ENCODE data around the gene CAMK2B.
"Not testable (repeated sequence)": the region's sequence is repeated elsewhere in the genome, so short reads cannot be mapped to it uniquely, and the experiment has no call there.

The CAMK2B gene

DNA sequence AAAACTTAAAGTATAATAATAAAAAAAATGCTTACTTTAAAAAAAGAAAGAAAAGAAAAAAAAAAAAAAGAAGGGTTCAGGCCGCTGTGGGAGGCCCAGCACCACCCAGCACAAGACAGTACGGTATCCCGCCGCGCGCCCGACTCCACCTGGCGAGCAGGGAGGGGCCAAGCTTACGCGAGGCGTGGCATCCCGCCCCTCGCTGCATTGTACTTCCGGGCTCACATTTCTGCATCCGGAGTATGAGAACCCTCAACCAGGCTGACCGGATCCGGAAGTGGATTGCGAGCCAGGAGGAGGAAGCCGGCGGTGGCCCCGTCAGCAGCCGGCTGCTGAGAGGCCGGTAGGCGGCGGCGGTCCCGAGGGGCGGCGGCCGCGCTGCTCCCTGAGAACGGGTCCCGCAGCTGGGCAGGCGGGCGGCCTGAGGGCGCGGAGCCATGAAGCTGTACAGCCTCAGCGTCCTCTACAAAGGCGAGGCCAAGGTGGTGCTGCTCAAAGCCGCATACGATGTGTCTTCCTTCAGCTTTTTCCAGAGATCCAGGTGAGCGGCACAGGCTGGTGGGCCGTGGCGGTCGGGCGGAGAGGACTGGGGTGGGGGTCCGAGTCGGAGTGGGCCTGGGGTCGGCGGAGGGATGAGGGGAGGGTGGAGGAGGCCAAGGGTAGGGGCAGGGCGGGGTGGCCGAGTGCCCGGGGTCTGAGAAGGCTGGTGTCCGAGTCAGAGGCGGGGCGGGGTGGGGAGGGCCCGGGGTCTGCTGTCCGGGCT is 124.5 kb downstream of the CAMK2B start, which contains the start of gene YKT6:
YKT6 (plus strand) TSS at position 280 of the 763 bp plus-strand sequence; CDS start at position 438, 158 bp downstream.
- TF ChIP-seq, protein P1, sequence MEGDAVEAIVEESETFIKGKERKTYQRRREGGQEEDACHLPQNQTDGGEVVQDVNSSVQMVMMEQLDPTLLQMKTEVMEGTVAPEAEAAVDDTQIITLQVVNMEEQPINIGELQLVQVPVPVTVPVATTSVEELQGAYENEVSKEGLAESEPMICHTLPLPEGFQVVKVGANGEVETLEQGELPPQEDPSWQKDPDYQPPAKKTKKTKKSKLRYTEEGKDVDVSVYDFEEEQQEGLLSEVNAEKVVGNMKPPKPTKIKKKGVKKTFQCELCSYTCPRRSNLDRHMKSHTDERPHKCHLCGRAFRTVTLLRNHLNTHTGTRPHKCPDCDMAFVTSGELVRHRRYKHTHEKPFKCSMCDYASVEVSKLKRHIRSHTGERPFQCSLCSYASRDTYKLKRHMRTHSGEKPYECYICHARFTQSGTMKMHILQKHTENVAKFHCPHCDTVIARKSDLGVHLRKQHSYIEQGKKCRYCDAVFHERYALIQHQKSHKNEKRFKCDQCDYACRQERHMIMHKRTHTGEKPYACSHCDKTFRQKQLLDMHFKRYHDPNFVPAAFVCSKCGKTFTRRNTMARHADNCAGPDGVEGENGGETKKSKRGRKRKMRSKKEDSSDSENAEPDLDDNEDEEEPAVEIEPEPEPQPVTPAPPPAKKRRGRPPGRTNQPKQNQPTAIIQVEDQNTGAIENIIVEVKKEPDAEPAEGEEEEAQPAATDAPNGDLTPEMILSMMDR (IDR thresholded peaks at IDR 0.05; ENCODE audit: low read depth, low read length), result peak; percentile 64
- H3K4me3 ChIP-seq (ENCODE audit: low read depth, low read length), result peak within 1 kb of the TSS; percentile 91

DNA sequence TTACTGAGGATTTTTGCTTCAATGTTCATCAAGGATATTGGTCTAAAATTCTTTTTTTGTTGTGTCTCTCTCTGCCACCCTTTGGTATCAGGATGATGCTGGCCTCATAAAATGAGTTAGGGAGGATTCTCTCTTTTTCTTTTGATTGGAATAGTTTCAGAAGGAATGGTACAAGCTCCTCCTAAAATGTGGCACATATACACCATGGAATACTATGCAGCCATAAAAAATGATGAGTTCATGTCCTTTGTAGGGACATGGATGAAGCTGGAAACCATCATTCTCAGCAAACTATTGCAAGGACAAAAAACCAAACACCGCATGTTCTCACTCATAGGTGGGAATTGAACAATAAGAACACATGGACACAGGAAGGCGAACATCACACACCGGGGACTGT is 125.2 kb downstream of the CAMK2B start:
- H3K4me3 ChIP-seq (ENCODE audit: low read depth, low read length), result not testable (repeated sequence)

DNA sequence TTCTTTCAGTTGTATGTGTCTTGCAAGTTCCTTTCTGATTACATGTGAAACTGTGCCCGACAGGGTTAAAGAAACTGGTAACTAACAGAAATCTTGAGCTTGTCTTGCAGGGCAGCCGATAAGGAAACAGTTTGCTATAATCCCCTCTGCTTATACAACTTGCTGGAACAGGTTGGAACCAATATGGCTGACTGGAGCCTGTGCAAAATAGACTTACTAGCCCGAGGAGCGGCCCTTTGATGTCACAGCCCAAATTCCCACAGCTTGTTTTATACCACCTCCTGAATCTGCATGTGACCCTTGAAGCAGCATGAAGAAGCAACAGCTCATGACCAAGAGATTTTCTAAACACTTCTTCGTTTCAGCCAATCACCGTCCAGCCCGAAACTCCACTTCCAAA is 127.9 kb downstream of the CAMK2B start:
- TF ChIP-seq, protein P1 (IDR thresholded peaks at IDR 0.05; ENCODE audit: low read depth, low read length), result no peak
- H3K4me3 ChIP-seq (ENCODE audit: low read depth, low read length), result no peak overlapping the region

DNA sequence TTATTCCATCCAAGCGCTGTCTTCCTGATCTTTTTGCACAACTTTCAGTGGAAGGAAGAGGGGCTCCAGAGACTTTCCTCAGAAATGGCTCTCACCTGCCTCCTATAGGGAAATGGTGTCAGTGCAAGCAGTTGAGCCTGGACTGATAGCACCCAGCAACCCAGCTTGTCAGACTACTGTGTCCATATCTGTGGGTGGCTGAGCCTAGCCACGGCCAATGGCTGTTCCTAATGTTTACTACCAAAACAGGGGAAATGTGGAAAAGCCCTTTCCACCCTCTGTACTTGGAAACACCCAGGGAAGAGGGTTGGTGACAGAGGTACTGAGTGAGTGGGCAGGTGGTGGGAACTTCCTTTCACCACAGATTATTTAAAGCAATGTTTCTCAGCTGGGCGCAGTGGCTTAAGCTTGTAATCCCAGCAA is 128.9 kb downstream of the CAMK2B start:
- no peak overlapping the region for H3K4me3 ChIP-seq (ENCODE audit: low read depth, low read length)
- TF ChIP-seq, protein P1 (IDR thresholded peaks at IDR 0.05; ENCODE audit: low read depth, low read length), result peak; percentile 79

DNA sequence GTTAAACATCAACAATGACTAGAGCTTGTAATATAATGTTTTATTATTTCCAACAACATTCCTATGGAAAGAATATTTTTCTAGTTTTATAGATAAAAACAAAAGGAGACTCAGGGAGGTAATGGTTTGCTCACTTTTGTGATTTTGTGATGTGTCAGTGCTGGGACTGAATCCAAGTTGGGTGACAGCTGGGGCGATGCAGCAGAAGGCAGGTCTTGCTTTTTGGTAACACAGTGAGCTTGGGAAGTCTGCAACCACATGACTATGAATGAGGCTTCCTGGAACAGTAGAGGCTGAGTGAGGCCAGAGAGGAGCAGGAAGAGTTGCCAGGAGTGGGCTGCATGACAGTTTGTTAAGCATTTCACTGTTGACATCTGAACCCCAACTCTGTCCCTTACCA is 129.5 kb downstream of the CAMK2B start:
- H3K4me3 ChIP-seq (ENCODE audit: low read depth, low read length), result no peak overlapping the region
- TF ChIP-seq, protein P1 (IDR thresholded peaks at IDR 0.05; ENCODE audit: low read depth, low read length), result no peak

DNA sequence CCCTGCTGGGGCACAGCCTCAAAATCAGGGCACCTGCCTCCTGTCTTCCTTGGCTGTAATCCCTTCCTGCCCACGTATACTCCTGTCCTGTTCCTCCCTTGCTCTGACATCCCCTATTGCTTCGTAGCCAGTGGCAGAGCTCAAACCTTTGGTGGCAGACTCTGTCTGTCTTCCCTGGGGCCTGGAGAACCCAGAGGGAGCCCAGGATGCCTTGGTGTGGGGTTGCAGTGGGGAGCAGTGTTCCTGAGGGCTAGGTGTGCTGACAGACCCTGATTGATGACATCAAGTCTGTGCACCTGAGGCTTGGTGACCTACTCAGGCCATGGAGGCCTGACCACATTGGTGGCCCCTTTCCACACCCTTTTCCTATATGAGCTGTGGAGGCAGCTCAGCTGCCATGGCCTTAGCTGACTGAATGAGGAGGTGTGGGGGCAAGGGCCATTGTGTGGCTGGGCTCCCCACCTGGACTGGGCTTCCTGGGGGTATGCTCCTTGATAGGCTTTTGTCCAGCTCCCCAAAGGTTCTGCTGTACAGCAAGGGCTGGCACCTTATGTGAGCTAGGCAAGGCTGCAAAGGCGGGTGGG is 130.7 kb downstream of the CAMK2B start:
- TF ChIP-seq, protein P1 (IDR thresholded peaks at IDR 0.05; ENCODE audit: low read depth, low read length), result no peak
- H3K4me3 ChIP-seq (ENCODE audit: low read depth, low read length), result no peak overlapping the region

DNA sequence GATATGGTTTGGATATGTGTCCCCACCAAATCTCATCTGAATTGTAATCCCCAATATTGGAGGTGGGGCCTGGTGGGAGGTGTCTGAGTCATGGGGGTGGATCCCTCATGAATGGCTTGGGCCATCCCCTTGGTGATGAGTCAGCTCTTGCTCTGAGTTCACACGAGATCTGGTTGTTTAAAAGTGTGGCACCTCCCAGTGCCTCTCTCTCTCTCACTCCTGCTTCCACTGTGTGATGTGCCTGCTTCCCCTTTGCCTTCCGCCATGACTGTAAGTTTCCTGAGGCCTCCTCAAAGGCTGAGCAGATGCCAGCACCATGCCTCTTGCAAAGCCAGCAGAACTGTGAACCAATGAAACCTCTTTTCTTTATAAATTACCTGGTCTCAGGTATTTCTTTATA is 131.3 kb downstream of the CAMK2B start:
- TF ChIP-seq, protein P1 (IDR thresholded peaks at IDR 0.05; ENCODE audit: low read depth, low read length), result no peak
- no peak overlapping the region for H3K4me3 ChIP-seq (ENCODE audit: low read depth, low read length)

All from WI38 (cell line).